Hypothalamus (tissue), 51 donors: ENCODE measurements around the gene TRMT1.

Experiments
- DNase-seq, 51 donors: peaks; one replicate each; lab custom pipeline; 2025; lab: John Stamatoyannopoulos, UW

TRMT1 gene

GRCh38 chr19:13058951-13059660 is 57.4 kb downstream of the TRMT1 start:
- DNase-seq = no peak

- no peak for DNase-seq
Observed at GRCh38 chr19:13057744-13058143, 58.8 kb downstream of the TRMT1 start.

GRCh38 chr19:13057147-13057572 is 59.4 kb downstream of the TRMT1 start:
- peak in 1 of 51 donors; percentile 29 for DNase-seq

- DNase-seq = no peak
Observed at GRCh38 chr19:13056052-13056660, 60.4 kb downstream of the TRMT1 start.

GRCh38 chr19:13055213-13056051 is 61.1 kb downstream of the TRMT1 start:
- DNase-seq = peak in 20 of 51 donors; percentile 14 to 73 (median 40)
